ENCODE results near the gene GATB.

The GATB gene, protein sequence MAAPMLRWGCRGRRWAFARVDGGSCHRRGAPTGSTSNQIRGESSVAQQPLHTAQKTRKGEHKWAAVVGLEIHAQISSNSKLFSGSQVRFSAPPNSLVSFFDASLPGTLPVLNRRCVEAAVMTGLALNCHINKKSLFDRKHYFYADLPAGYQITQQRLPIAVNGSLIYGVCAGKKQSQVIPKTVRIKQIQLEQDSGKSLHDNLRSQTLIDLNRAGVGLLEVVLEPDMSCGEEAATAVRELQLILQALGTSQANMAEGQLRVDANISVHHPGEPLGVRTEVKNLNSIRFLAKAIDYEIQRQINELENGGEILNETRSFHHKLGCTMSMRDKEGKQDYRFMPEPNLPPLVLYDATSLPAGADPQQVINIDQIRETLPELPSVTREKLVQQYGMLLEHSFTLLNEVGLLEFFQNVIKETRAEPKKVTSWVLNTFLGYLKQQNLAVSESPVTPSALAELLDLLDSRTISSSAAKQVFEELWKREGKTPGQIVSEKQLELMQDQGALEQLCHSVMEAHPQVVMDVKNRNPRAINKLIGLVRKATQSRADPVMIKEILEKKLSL

DNA sequence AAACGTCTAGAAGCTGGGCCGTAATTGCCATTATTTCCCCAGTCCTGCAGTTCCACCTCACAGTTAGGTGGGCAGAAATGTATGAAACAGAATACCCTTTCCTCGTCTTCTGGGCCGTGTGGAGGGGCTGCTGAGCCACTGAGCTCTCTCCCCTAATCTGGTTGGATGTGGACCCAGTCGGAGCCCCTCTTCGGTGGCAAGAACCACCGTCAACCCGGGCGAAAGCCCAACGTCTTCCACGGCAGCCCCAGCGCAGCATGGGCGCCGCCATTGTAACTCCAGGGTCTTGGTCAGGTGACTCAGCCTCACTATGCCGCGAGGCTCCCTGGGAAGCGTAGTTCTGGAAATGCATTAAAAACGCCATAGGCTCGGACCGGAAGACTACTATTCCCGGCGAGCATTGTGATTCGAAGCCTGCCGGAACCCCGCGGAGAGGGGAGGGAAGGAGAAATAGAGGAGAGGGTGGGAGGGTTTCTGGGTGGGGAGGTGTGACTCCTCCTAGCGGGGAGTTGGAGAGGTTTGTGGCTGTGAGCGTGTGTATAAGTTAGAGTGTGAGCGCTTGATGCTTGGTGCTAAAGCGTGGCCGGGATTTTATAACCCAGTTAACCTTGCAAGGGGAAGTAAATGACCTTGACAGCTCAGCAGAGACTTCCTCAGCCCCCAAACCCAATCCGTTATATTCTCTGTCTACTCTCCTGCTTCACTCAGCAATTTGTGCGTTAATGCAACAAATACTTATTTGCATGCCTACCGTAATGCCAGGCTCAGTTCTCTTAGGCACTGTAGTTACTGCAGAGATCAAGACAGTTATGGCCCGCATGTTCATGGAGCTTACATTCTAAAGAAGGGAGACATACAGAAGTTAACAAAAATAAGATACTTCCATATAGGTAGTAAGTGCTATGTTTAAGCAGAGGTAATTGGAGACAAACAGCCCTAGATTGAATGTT lies at the start of gene GATB:
Gene GATB (minus strand): TSS at position 296 of the 950 bp plus-strand sequence. CDS start 25 bp downstream, at position 271.
- DNase-seq, result peak; percentile 96

DNA sequence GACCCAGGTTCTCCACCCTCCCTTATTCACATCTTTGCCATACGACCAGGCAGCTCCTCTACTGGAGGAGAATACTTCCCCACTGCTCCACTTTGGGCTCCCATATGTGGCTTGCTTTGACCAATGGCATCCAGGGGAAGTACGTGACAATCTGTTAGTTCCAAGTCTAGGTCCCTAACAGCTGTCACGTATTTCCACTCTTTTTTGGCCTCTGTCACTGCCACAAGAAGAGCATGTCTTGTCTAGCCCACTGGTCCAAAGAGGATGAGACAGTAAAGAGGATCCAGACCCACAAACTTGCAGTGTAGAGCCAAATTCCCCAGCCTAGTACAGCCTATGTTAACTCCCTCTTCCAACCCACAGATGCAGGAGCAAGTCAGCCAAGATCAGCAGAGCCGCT lies 49.7 kb upstream of the GATB start:
- no peak for DNase-seq

DNA sequence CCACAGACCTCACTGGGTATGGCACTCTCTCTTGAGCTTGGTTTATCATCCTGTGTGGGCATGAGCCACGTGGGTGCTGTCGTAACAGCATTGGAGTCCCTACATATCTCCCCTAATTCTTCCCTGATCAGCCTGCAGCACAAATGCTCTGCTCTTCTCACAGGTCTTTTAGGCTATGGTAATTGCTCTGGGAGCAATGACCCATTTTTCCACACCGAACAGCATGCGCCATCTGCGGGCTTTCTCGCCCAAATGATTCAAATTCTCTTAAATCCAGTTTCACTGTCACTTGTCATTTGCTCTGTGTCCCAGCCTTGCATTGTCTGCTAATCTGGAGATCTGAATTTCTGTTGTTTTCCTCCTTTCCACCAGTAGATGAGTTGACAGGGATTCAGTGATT lies 48.9 kb upstream of the GATB start:
- DNase-seq, result no peak

DNA sequence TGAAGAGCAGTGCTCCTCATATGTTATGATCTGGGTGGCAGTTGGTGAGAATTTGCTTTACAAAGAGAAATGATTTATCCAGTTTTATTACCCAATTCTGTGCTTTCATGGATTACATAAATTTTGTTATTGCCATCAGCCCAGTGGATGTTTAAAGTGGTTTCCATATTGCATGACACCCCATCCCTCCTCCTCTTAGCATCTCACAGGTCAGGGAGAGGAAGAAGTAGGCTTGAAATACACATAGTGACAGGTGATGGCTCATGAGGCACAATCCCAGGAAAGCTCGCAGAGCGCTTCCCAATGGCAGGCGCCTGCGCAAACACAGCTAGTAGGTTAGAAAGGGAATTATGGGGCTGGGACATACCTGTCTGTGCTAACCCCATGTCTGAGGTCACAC lies 47.7 kb upstream of the GATB start:
- DNase-seq, result no peak

DNA sequence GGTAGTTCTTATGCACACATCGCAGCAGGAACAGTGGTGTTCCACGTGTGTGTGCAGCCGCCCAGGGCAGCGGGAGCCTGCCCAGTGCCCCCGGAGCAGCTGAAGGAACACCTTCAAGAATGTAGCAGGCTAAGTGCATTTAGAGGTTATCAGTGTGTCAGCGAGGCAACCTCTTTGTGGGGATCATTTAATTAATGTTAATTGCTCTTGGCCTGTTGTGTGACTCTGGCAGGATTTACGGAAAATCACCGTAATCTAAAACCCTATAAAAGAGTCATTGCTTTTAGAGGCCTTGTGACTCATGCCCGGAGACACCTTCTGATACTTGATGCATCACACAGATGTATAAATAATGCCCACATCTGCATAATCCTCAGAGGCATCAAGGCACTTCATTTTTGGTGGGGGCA lies 47.3 kb upstream of the GATB start:
- no peak for DNase-seq

DNA sequence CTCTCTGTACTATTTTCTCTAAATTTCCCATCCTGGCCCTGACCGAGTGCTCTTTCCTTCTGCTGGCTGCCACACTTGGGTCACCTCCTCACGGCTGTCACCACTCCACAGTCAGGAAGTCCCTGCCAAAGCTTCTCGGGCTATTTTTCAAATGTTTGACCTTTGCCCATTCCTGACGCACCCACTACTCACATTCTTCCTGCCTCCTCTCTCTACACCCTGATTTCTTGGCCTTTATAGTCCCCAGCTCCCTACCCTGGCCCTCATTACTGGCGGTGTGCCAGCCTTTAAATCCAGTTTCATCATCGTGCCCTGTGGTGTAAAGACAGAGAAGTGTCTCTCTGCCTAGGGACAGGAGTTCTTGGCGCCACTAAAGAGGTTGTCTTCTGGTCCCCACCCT lies 46.4 kb upstream of the GATB start:
- no peak for DNase-seq

DNA sequence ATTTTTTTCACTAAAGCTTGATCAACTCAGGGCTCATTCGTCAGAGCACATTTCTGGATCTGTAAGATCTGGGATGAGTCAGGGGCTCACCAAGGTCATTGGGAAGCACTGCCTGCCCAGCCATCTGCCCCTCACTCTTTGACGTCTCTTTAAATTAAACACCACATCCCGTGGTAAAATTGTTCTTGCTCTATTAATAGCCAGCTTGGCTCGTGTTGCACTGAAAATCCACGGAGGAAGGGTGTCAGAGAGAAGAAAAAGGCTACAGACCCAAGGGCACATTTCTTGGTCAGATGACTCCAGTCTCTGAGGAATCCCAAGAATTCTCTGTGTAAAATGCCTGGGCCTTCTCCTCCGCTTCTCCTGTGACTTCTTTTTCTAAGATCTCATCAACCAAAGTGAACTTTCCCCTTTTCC lies 45.7 kb upstream of the GATB start:
- no peak for DNase-seq

DNA sequence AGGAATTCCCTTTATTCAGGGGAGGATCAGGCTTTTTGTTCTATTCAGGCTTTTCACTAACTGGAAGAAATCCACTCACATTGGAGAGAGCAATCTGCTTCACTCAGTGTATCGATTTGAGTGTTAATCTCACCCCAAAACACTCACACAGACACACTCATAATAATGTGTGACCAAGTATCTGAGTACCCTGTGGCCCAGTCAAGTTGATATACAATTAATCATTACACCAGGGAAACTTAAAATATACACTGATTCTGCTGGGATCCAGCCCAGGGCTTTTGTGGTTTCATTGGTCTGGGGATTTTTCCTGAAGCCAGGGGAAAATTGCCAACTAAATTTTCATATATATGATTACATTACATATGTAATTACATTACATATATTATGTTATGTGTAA lies 44.0 kb upstream of the GATB start:
- DNase-seq, result no peak

DNA sequence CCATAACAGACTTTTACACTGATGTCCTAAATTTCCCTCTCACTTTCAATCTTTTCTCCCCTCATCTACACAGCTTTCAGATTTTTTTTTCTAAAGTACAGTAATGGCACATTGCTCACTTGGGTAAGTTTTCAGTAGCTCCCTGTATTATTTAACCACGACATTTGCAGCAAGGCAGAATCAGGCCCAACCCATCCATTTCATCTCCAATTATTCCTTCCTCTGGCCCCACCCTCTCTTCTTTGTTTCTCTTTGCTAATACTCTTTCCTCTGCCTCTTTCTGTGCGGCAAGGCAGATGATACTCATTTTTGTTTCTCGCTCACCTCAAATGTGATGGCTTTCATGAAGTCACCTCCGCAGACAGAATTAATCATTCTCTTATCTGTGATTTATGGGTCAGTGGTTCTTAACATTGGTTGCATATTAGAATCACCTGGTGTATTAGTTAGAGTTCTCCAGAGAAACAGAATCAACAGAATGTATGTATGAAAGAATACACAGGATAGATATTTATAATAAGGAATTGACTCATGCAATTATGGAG lies 43.4 kb upstream of the GATB start:
- DNase-seq, result no peak

DNA sequence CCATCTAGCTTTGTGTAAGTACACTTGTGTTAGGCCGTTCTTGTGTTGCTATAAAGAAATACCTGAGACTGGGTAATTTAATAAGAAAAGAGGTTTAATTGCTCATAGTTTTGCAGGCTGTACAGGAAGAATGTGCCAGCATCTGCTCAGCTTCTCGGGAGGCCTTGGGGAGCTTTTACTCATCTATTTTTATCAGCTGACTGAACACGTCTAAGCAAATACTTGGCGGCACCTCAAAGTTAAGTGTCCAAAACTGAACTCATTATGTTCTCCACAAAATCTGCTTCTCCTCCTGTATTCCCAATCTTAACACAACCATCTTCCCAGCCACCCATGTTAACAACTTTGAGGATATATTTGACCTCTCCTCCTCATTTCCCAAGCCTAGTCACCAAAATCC lies 42.4 kb upstream of the GATB start:
- DNase-seq, result no peak

DNA sequence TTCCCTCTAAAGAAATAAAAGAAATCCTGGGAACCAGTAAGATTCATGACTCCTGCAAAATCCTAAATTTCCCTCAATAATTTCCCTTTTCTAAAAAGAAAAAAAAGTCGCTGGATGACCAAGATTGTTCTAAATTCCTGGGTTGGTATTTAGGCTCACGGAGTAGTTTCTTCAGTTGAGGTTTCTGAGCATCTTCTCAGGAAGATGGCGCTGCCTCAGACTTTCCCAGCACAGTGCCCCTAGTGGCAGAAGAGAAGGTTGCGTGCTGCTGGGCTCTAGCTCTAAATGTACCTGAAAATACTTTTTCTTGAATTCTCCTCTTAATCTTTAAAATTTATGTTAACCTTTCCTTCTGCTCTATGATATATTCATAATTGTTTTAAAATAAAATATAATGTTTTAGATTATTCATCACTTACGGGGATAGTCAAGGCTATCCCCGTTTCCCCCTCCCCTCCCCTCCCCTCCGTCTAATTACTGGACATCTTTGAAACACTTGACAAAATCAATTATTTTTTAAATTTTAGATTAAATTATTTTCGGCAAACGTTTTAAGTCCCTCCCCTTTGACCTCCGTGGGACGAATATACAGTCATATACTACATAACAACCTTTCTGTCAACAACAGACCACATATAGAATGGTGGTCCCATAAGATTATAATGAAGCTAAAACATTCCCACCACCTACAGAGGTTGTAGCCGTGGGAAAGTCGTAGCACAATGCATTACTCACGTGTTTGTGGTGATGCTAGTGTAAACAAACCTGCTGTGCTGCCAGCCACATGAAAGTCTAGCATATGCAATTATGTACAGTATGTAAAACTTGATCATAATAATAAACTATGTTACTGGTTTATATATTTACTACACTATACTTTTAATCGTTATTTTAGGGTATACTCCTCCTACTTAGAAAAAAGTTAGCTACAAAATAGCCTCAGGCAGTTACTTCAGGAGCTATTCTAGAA lies 41.0 kb upstream of the GATB start:
- DNase-seq, result peak; percentile 64

DNA sequence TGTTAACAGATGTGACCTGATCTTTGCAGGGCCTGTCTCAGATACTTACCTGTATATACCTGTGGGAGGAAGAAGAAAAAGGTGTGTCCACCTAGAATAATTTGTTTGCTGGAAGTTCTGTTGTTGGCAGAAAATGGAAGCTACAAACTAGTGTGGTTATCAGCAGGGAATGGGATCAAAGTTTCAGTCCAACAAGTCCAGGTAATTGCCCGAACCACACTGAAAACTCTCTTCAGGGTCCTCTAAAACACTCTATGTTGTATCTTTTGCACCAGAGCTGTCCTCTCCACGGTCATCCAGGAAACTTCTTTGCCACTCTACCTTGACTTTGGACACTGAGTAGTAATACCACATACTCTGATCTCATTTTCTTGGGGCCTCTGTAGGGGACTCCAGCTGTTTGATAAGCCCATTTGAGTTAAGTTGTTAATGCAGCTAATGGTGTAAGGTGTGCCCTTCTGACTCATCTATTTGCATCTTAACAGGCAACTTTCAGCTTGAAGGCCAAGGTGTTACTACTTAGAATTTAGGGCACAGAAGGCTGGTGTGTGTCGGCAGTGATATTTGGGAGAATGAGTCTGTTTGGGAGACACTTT lies 38.7 kb upstream of the GATB start:
- no peak for DNase-seq

DNA sequence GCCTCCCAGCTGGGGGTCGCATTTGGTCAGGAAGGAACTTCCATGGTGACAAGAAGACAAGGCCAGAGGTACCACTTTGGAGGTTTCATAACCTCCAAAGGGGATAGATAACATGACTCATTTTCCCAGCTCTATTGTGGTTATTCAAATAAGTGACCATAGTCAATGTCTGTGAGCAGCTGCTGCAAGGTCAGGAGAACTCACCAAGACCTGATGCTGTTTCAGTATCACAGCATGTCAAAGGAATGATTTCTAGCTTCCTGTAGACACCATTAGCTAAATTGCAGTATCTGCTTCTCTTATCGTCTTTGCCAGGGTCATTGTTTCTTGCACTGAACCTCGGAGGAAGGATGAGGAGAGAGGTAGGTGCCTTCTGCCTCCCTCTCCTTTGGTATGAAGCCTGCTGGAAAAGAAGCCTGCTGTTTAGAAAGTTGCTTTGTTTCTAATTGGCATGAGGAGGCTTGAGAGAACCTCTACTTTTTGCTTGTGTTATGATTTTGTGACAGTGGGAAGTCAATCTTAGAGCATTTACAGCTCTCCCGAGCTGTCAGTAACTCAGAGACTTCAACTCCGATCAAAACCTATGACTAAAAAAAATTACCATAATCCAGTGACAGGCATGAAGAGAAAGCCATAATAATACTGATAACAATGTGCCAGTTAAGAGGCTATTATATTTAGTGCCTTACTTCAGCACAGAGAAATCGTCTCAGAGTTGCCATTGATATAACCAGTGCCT lies 38.0 kb upstream of the GATB start:
- DNase-seq, result no peak

DNA sequence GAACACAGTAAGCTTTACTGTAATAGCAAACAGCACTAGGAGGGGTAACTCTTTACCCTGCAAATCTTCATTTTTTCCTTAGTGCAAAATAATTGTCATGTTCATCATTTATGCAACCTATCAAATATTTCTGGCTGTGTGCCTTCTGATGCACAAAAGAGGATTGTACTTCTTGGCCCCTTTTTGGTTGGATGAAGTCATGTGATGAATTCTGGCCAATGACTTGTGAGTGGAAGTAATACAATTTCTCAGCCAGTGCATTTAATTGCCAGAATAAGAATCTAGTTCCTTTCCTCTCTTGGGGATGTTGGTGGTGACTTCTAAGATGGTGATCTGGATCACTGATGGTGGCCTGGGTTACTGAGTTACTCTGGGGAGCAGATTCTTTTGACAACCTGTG lies 37.0 kb upstream of the GATB start:
- no peak for DNase-seq

DNA sequence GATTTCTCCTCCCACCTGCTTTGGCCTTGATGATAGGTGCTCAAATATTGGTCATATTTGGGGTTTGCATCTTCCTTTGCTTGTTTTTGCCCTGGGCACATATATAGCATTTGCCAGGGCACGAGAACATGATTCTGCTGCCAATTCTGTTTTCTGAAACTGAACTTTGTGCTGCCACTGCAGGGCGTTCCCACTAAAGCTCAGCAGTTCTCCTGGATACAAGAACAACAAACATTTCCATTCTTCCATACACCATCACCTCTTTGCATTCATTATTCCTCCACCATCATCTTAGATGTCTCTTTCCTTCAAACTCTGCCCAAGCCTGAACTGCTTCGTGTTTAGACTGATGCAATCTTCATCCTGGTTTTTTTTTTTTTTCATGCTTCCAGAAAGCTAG lies 36.3 kb upstream of the GATB start:
- DNase-seq, result no peak

DNA sequence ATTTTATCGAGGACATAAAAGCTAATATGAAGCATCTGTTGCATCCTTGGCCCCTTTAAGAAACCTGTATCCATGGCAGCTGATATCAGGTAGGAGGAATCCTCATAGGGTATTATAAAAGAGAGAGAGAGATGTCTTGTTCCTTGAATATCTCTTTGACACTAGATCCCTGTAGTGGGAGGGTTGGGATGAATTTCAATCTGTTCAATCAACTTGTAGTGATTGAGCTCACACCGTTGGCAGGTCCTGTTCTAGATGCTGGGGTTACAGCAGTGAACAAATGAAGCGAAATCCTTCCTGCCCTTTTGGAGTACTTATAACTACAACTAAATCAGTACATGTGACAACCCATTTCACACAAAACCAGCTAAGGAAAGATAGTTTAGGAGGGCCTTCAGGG lies 35.3 kb upstream of the GATB start:
- no peak for DNase-seq

DNA sequence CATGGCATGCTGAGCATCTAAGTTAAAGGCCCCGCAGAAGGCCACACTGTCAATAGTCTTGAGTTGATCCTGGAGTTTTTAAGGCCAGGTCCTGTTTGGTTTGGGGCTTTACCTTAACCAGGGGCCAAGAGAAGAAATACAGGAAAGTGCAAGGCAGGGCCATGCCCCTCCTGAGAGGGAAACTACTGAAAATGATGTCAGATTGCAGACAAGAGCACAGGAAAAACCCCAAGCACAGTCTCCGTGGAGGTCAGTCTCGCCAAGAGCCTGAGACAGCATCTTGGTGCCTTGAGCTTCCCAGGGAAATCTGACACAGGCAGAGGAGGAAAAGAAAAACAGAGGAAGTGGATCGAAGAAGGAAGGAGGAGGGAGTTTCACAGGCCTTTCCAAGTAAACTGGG lies 32.2 kb upstream of the GATB start:
- DNase-seq, result no peak

DNA sequence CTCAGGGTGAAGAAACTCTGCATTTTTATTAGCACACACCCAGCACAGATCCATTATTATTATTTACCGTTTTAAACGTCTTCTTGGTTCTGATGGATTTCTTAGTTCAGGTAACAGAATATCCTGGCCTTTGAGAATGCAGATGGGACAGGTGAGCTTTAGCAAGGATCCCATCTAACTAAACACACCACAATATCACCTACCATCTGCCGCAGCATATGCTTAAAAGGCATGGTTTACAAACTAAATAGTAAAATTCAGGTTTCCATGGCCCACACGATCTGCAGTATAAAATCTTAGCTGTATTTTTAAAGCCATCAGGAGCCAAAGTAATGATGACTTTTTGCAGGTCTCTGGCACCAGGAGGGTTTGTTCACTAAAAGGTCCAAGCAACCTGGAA lies 31.7 kb upstream of the GATB start:
- DNase-seq, result no peak

DNA sequence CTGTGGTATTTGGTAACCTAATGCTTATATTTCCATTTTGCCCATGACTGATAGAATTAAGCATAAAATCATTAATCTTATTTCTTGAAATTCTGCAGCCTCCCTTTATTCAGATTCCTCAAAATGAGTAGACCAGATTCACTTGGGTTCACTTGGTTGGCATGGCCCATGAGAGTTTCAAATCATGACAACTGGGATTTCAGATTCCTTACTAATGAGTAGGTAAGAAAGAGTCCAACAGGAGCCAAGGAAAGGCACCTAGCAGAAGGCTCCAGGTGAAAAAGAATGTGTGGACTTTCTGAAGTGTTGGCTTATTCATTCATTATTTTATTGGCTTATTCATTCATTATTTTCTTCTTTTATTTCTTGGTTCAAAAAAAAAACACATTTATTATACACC lies 27.2 kb upstream of the GATB start:
- DNase-seq, result no peak

DNA sequence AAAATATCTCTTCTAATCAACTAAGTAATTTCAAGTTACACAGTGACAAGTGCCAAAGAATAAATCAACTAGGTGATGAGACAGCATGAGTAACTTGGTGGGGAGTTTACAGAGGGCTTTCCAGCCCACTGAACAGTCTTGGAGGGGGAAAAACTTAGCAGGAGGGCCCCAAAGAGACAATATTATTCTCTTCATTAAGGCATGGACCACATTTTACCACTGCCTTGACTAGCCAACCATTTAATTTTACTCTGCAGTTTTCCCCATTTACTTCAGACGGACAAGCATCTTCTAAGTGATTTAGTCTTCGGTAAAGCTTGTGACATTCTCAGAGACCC lies 25.3 kb upstream of the GATB start:
- DNase-seq, result no peak

DNA sequence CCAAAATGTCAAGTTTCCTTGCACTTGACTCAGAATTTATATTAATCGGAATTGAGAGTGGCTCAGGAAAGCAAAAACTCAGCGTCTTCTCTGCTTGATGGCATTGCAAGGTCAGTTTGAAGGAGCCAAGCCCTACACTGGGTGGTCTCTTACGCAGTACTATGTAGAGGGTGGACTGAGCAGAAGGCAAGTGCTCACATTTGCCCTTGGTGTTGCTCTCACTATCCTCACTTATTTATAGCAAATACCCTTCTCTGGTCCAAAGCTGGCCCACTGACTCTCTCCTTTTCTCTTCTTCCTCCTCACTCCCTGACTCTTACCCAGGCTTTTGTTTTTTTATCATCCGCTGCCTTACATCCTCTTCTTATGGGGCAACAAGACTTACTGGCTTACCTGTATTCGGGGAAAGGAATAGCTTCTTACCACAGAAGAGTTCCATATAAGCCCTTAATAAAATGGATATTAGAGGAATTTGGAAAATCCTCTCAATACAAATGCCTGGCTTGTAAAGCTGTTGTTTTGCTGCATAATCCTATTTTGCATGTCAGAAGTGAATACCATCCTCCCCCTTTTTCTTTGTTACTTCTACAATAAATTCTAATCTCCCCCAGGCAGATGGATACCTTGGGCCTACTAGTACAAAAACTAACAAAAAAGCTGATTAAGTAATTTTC lies 24.8 kb upstream of the GATB start:
- no peak for DNase-seq

Data from CD4-positive, alpha-beta T cell treated with Interleukin-10 for 1 hour (primary cell).